Measurements from ENCODE around the gene DSEL. TPM values are rescaled to one million over a fixed set of nuclear protein-coding genes. Genes with fewer than 3 reads are reported as not detected.

Gene DSEL
- total RNA-seq, 4 donors from 2014 or later: 8.6 to 10.0 (median 9.1) TPM

- H3K27me3 ChIP-seq: no peaks in the 10 kb centered on the region
- H3K4me3 ChIP-seq: no peak overlapping the region
- DNase-seq (ENCODE audit: extremely low spot score): no peak
- H3K4me1 ChIP-seq: peaks cover 12 to 28% (median 24%) of the 10 kb centered on the region in 4 donors
- WGBS: 95% methylated on average over 3 of the region's 3 CpGs
- TF ChIP-seq CTCF (IDR thresholded peaks at IDR 0.05) (no peak), POLR2AphosphoS5 (IDR thresholded peaks at IDR 0.05) (no peak), POLR2A (IDR thresholded peaks at IDR 0.05; ENCODE audit: low read depth) (no peak), EP300 (IDR thresholded peaks at IDR 0.05) (no peak)
- intact Hi-C loops (cut with DNase I): loop anchor here (10.0 kb wide), 2 partner anchors 202 to 298 kb away; no protein-coding TSS in a partner anchor
- H3K36me3 ChIP-seq: no peaks in the 10 kb centered on the region
- H3K27ac ChIP-seq (replicated peaks in 1 of 4): no peak overlapping the region
- H3K9me3 ChIP-seq: no peaks in the 10 kb centered on the region
Measured at GRCh38 chr18:67513280-67513679, 3.2 kb downstream of the DSEL start.

- H3K36me3 ChIP-seq: no peaks in the 10 kb centered on the region
- TF ChIP-seq CTCF (IDR thresholded peaks at IDR 0.05): no peak
- TF ChIP-seq POLR2A (IDR thresholded peaks at IDR 0.05; ENCODE audit: low read depth): no peak
- no peak for TF ChIP-seq EP300 (IDR thresholded peaks at IDR 0.05)
- TF ChIP-seq POLR2AphosphoS5 (IDR thresholded peaks at IDR 0.05): no peak
Measured at GRCh38 chr18:67511840-67512239, 4.7 kb downstream of the DSEL start.

GRCh38 chr18:67510831-67511230, 5.7 kb downstream of the DSEL start:
- WGBS: 61% methylated on average over 3 of the region's 3 CpGs
- intact Hi-C loops (cut with DNase I): loop anchor here (10.0 kb wide), 2 partner anchors 204 to 296 kb away; no protein-coding TSS in a partner anchor

More at GRCh38 chr18:67511840-67512239, 4.7 kb downstream of the DSEL start:
- DNase-seq (ENCODE audit: extremely low spot score): no peak
- no peaks in the 10 kb centered on the region for H3K27me3 ChIP-seq
- H3K27ac ChIP-seq (replicated peaks in 1 of 4): no peak overlapping the region
- 92% methylated on average over 6 of the region's 6 CpGs for WGBS
- intact Hi-C loops (cut with DNase I): loop anchor here (10.0 kb wide), 2 partner anchors 203 to 297 kb away; no protein-coding TSS in a partner anchor
- H3K4me1 ChIP-seq: peaks cover 0 to 16% (median 11%) of the 10 kb centered on the region in 4 donors
- no peak overlapping the region for H3K4me3 ChIP-seq
- no peaks in the 10 kb centered on the region for H3K9me3 ChIP-seq

GRCh38 chr18:67509741-67510391, 6.7 kb downstream of the DSEL start:
- Histone ChIP-seq H3K36me3 (no peaks in the 10 kb centered on the region), H3K27ac (replicated peaks in 1 of 4) (no peak overlapping the region), H3K4me1 (peaks cover 0 to 8% (median 4%) of the 10 kb centered on the region in 4 donors), H3K27me3 (no peaks in the 10 kb centered on the region), H3K4me3 (no peak overlapping the region), H3K9me3 (no peaks in the 10 kb centered on the region)
- no peak for DNase-seq (ENCODE audit: extremely low spot score)
- intact Hi-C loops (cut with DNase I): loop anchor here (10.0 kb wide), 2 partner anchors 205 to 295 kb away; no protein-coding TSS in a partner anchor
- TF ChIP-seq POLR2AphosphoS5 (IDR thresholded peaks at IDR 0.05) (no peak), CTCF (IDR thresholded peaks at IDR 0.05) (no peak), POLR2A (IDR thresholded peaks at IDR 0.05; ENCODE audit: low read depth) (no peak), EP300 (IDR thresholded peaks at IDR 0.05) (no peak)
- WGBS: 58% methylated on average over 6 of the region's 6 CpGs

More at GRCh38 chr18:67510831-67511230, 5.7 kb downstream of the DSEL start:
- no peak for TF ChIP-seq POLR2AphosphoS5 (IDR thresholded peaks at IDR 0.05)
- no peak for DNase-seq (ENCODE audit: extremely low spot score)
- H3K27ac ChIP-seq (replicated peaks in 1 of 4): no peak overlapping the region
- no peaks in the 10 kb centered on the region for H3K36me3 ChIP-seq
- peaks cover 0 to 16% (median 11%) of the 10 kb centered on the region in 4 donors for H3K4me1 ChIP-seq
- H3K4me3 ChIP-seq: no peak overlapping the region
- H3K9me3 ChIP-seq: no peaks in the 10 kb centered on the region
- no peaks in the 10 kb centered on the region for H3K27me3 ChIP-seq

- no peak overlapping the region for H3K27ac ChIP-seq (replicated peaks in 1 of 4)
- intact Hi-C loops (cut with DNase I): no loop called here
- no peaks in the 10 kb centered on the region for H3K27me3 ChIP-seq
- no peak for DNase-seq (ENCODE audit: extremely low spot score)
- H3K9me3 ChIP-seq: no peaks in the 10 kb centered on the region
- TF ChIP-seq CTCF (IDR thresholded peaks at IDR 0.05) (no peak), POLR2A (IDR thresholded peaks at IDR 0.05; ENCODE audit: low read depth) (no peak), EP300 (IDR thresholded peaks at IDR 0.05) (no peak), POLR2AphosphoS5 (IDR thresholded peaks at IDR 0.05) (no peak)
- H3K4me1 ChIP-seq: no peaks in the 10 kb centered on the region
- H3K4me3 ChIP-seq: no peak overlapping the region
- H3K36me3 ChIP-seq: no peaks in the 10 kb centered on the region
- 94% methylated on average over 2 of the region's 2 CpGs for WGBS
Measured at GRCh38 chr18:67508146-67508545, 8.4 kb downstream of the DSEL start.
